Measurements from ENCODE around the gene CREB3L4.

GRCh38 chr1:153941826-153942725 lies 25.6 kb upstream of the CREB3L4 start:
- no peak for TF ChIP-seq EZH2 (IDR thresholded peaks at IDR 0.05; ENCODE audit: borderline replicate concordance, low read length)
- no peak for TF ChIP-seq CTCF (conservative IDR thresholded peaks at IDR 0.05 in 1 of 2, IDR thresholded peaks at IDR 0.05 in 1 of 2; ENCODE audit: extremely low read depth in 1 of 2, insufficient read depth in 1 of 2, low read depth in 1 of 2, low read length in 2 of 2)
